Osteoblast (primary cell): ENCODE measurements around the gene NFIL3. TPM values are rescaled to one million over a fixed set of nuclear protein-coding genes. Genes with fewer than 3 reads are reported as not detected.

ENCODE experiments used
- DNase-seq: peaks from one replicate; pipeline ENCODE4 v3.0.0; 2011; ENCODE audit warnings: low spot score, mixed read lengths; ENCODE audit not compliant: insufficient read length; ENCODE audit errors: missing footprints
- H2AFZ ChIP-seq: 2 replicates; pipeline ENCODE4 v1.6.0; 2011; ENCODE audit warnings: mild to moderate bottlenecking, low read length
- H3K27ac ChIP-seq: 2 replicates; pipeline ENCODE4 v1.5.1; 2011; ENCODE audit warnings: mild to moderate bottlenecking, low read depth, low read length, moderate library complexity
- H3K27me3 ChIP-seq: 2 replicates; pipeline ENCODE4 v1.6.0; 2012; ENCODE audit warnings: mild to moderate bottlenecking, control low read depth, inconsistent platforms, low read length, moderate library complexity; ENCODE audit not compliant: insufficient read depth
- H3K36me3 ChIP-seq: 2 replicates; pipeline ENCODE4 v1.5.1; 2011; ENCODE audit warnings: mild to moderate bottlenecking, low read length, control low read depth, moderate library complexity; ENCODE audit not compliant: insufficient read depth
- H3K4me1 ChIP-seq: 2 replicates; pipeline ENCODE4 v1.5.1; 2011; ENCODE audit warnings: mild to moderate bottlenecking, low read length, control low read depth, moderate library complexity; ENCODE audit not compliant: insufficient read depth
- H3K4me2 ChIP-seq: 2 replicates; pipeline ENCODE4 v1.6.0; 2011; ENCODE audit warnings: mild to moderate bottlenecking, low read length; ENCODE audit not compliant: insufficient read depth
- H3K4me3 ChIP-seq: fragments of 200-600 bp; sonication (generic); 3 replicates; pipeline ENCODE4 v1.5.1; 2012; ENCODE audit warnings: mild to moderate bottlenecking, low read length, inconsistent platforms; ENCODE audit not compliant: insufficient read depth
- H3K79me2 ChIP-seq: 2 replicates; pipeline ENCODE4 v1.6.0; 2012; ENCODE audit warnings: mild to moderate bottlenecking, low read length, control low read depth, inconsistent platforms; ENCODE audit not compliant: insufficient read depth
- H3K9me3 ChIP-seq: 2 replicates; pipeline ENCODE4 v1.5.1; 2011; ENCODE audit warnings: low read depth, low read length, control low read depth
- H4K20me1 ChIP-seq: 2 replicates; pipeline ENCODE4 v1.6.0; 2012; ENCODE audit warnings: mild to moderate bottlenecking, low read length, control low read depth; ENCODE audit not compliant: insufficient read depth
- total RNA-seq: library from RNA; depleted of rRNA; stranded (reverse); fragments of >200 nt; gene quantifications from 2 replicates; pipeline ENCODE4 v1.2.3, GENCODE V29; 2012
- TF ChIP-seq, protein P1 (sequence below): IDR thresholded peaks from 2 replicates; pipeline ENCODE4 v1.5.1; 2011; ENCODE audit warnings: mild to moderate bottlenecking, low read depth, low read length, moderate library complexity; ENCODE audit errors: extremely low read depth

NFIL3 gene
- total RNA-seq, 1 donor: 26.1 TPM

- Histone ChIP-seq H4K20me1 (no peaks in the 10 kb centered on the region), H3K4me1 (no peaks in the 10 kb centered on the region), H3K27me3 (no peaks in the 10 kb centered on the region), H2AFZ (no peak overlapping the region), H3K9me3 (no peaks in the 10 kb centered on the region), H3K4me2 (no peak overlapping the region), H3K27ac (no peak overlapping the region), H3K79me2 (no peaks in the 10 kb centered on the region), H3K4me3 (no peak overlapping the region), H3K36me3 (no peaks in the 10 kb centered on the region)
- DNase-seq: no peak
- TF ChIP-seq, protein P1, sequence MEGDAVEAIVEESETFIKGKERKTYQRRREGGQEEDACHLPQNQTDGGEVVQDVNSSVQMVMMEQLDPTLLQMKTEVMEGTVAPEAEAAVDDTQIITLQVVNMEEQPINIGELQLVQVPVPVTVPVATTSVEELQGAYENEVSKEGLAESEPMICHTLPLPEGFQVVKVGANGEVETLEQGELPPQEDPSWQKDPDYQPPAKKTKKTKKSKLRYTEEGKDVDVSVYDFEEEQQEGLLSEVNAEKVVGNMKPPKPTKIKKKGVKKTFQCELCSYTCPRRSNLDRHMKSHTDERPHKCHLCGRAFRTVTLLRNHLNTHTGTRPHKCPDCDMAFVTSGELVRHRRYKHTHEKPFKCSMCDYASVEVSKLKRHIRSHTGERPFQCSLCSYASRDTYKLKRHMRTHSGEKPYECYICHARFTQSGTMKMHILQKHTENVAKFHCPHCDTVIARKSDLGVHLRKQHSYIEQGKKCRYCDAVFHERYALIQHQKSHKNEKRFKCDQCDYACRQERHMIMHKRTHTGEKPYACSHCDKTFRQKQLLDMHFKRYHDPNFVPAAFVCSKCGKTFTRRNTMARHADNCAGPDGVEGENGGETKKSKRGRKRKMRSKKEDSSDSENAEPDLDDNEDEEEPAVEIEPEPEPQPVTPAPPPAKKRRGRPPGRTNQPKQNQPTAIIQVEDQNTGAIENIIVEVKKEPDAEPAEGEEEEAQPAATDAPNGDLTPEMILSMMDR: no peak
Observed at GRCh38 chr9:91452844-91453243, 29.2 kb upstream of the NFIL3 start.

GRCh38 chr9:91451431-91452270 lies 28.0 kb upstream of the NFIL3 start:
- Histone ChIP-seq H4K20me1 (no peaks in the 10 kb centered on the region), H3K4me1 (no peaks in the 10 kb centered on the region), H3K9me3 (no peaks in the 10 kb centered on the region), H3K4me3 (no peak overlapping the region), H3K4me2 (no peak overlapping the region), H3K36me3 (no peaks in the 10 kb centered on the region), H2AFZ (no peak overlapping the region), H3K27ac (no peak overlapping the region), H3K27me3 (no peaks in the 10 kb centered on the region), H3K79me2 (no peaks in the 10 kb centered on the region)
- TF ChIP-seq, protein P1: no peak
- no peak for DNase-seq

GRCh38 chr9:91445135-91445534 lies 21.5 kb upstream of the NFIL3 start:
- H3K79me2 ChIP-seq: no peaks in the 10 kb centered on the region
- H3K36me3 ChIP-seq: no peaks in the 10 kb centered on the region
- peaks cover 4% of the 10 kb centered on the region for H3K9me3 ChIP-seq
- H3K27me3 ChIP-seq: no peaks in the 10 kb centered on the region
- TF ChIP-seq, protein P1: no peak
- H2AFZ ChIP-seq: no peak overlapping the region
- DNase-seq: peak; percentile 69
- H3K4me2 ChIP-seq: no peak overlapping the region
- no peak overlapping the region for H3K4me3 ChIP-seq
- no peaks in the 10 kb centered on the region for H4K20me1 ChIP-seq
- H3K4me1 ChIP-seq: no peaks in the 10 kb centered on the region
- no peak overlapping the region for H3K27ac ChIP-seq

DNA sequence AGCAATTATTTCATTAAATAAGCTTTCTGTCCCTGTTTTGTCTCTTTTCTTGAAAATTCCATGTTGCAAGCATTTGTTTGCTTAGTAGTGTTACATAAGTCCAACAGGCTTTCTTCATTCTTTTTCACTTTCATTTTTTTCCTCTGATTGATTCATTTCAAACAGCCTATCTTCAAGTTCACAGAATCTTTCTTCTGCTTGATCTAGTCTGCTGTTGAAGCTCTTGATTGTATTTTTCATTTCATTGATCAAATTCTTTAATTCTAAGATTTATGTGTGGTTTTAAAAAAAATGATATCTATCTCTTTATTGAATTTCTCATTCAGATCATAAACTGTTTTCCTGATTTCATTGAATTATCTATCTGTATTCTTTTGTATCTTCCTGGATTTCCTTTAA lies 20.4 kb upstream of the NFIL3 start:
- no peak for DNase-seq
- Histone ChIP-seq H3K36me3 (no peaks in the 10 kb centered on the region), H3K27me3 (no peaks in the 10 kb centered on the region), H3K79me2 (no peaks in the 10 kb centered on the region), H3K4me3 (no peak overlapping the region), H3K4me2 (no peak overlapping the region), H4K20me1 (no peaks in the 10 kb centered on the region), H3K4me1 (no peaks in the 10 kb centered on the region), H3K9me3 (peaks cover 4% of the 10 kb centered on the region), H2AFZ (no peak overlapping the region), H3K27ac (no peak overlapping the region)
- TF ChIP-seq, protein P1: no peak
